Measurements from ENCODE around the gene USP12. TPM values are rescaled to one million over a fixed set of nuclear protein-coding genes. Genes with fewer than 3 reads are reported as not detected.

Gene USP12
- total RNA-seq, 1 donor from 2014 or later = 30.8 TPM

DNA sequence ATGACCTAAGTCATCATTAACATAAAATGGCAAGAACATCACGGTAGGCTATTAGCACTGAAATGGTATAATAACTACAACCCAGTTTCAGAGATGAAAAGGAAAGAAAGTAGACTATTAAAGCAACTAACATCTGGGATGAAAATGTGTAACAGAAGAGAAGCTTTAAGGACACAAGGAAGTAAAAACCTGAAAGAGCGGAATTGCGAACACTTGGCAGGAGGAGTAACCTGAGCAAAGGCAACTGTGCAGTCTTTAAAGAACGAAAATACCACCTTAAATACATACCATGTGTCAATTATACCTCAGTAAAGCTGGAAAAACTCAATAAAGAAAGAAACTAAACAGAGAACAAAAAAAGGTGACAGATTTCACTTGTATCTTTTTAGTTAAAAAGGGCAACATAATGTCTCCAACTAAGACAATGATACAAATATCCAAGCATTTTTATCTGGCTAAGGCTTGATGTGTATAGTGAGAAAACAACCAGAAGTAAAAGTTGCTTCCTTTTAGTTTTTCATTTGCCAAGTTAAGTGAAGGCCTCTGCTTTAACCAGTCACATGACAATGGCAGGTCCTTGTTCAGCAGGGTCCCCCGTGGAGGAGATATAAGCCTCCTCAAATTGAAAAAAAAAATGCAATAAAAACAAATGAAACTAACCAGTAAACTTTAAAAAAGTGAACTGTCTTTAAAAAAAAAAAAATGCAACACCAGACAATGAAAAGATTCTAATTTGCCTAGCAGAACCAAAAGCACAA, 11.6 kb downstream of the USP12 start:
- Mint-ChIP-seq H3K36me3 (ENCODE audit: insufficient read depth) (peaks cover 18% of the 10 kb centered on the region), H3K27ac (no peak overlapping the region), H3K27me3 (no peaks in the 10 kb centered on the region)

DNA sequence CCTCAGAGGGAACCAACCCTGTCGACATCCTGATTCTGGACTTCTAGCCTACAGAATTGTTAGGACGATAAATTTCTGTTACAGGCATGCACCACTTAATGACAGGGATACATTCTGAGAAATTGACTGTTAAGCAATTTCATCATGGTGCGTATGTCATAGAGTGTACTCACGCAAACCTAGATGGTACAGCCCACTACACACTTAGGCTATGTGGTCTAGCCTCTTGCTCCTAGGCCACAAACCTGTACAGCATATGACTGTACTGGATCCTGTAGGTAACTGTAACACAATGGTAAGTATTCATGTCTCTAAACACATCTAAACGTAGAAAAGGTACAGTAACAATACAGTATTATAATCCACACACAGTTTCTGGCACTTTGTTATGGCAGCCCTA, 13.3 kb downstream of the USP12 start:
- no peak for DNase-seq (ENCODE audit: low spot score, unreplicated experiment)
- H3K4me1 Mint-ChIP-seq (ENCODE audit: low read depth) = peaks cover 13% of the 10 kb centered on the region
- TF ChIP-seq, protein P1, sequence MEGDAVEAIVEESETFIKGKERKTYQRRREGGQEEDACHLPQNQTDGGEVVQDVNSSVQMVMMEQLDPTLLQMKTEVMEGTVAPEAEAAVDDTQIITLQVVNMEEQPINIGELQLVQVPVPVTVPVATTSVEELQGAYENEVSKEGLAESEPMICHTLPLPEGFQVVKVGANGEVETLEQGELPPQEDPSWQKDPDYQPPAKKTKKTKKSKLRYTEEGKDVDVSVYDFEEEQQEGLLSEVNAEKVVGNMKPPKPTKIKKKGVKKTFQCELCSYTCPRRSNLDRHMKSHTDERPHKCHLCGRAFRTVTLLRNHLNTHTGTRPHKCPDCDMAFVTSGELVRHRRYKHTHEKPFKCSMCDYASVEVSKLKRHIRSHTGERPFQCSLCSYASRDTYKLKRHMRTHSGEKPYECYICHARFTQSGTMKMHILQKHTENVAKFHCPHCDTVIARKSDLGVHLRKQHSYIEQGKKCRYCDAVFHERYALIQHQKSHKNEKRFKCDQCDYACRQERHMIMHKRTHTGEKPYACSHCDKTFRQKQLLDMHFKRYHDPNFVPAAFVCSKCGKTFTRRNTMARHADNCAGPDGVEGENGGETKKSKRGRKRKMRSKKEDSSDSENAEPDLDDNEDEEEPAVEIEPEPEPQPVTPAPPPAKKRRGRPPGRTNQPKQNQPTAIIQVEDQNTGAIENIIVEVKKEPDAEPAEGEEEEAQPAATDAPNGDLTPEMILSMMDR (IDR thresholded peaks at IDR 0.05; ENCODE audit: unreplicated experiment) = no peak
- peaks cover 18% of the 10 kb centered on the region for H3K36me3 Mint-ChIP-seq (ENCODE audit: insufficient read depth)
- H3K27me3 Mint-ChIP-seq = no peaks in the 10 kb centered on the region
- H3K9me3 Mint-ChIP-seq (ENCODE audit: low read depth) = peaks cover 27% of the 10 kb centered on the region
- H3K4me3 Mint-ChIP-seq (ENCODE audit: low read depth) = no peak overlapping the region
- H3K27ac Mint-ChIP-seq = no peak overlapping the region

More for the DNA sequence above, 11.6 kb downstream of the USP12 start:
- TF ChIP-seq, protein P1 (IDR thresholded peaks at IDR 0.05; ENCODE audit: unreplicated experiment) = no peak
- H3K4me3 Mint-ChIP-seq (ENCODE audit: low read depth) = no peak overlapping the region
- peaks cover 9% of the 10 kb centered on the region for H3K4me1 Mint-ChIP-seq (ENCODE audit: low read depth)
- no peak for DNase-seq (ENCODE audit: low spot score, unreplicated experiment)
- H3K9me3 Mint-ChIP-seq (ENCODE audit: low read depth) = peaks cover 27% of the 10 kb centered on the region

DNA sequence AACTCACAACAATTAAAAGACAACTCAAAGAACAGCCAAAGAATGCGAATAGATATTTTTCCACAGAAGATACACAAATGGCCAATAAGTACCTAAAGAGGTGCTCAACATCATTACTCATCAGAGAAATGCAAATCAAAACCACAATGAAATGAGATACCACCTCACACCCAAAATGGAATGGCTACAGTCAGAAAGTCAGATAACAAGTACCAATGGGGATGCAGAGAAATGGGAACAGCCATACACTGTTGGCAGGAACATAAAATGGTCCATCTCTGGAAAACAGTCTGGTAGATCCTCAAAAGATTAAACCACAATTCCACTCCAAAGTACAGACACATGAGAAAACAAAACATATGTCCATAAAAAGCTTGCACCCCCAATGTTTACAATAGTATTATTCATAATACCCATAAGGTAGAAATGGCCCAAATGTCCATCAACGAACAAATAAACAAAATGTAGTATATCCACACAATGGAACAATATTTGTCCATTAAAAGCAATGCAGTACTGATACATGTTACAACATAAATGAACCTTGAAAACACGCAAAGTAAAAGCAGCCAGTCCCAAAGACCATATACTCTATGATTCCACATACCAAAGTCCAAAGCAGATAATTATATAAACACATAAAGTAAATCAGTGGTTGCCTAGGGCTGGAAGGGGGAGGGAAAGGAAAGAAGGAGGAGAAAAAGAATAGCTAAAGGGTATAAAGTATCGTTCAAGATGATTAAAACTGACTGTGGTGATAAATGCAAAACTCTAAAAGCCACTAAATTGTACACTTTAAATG, 19.6 kb downstream of the USP12 start:
- H3K4me1 Mint-ChIP-seq (ENCODE audit: low read depth) = peaks cover 8% of the 10 kb centered on the region
- H3K27ac Mint-ChIP-seq = no peak overlapping the region
- peaks cover 8% of the 10 kb centered on the region for H3K36me3 Mint-ChIP-seq (ENCODE audit: insufficient read depth)
- no peak overlapping the region for H3K4me3 Mint-ChIP-seq (ENCODE audit: low read depth)
- H3K27me3 Mint-ChIP-seq = no peaks in the 10 kb centered on the region
- DNase-seq (ENCODE audit: low spot score, unreplicated experiment) = no peak
- H3K9me3 Mint-ChIP-seq (ENCODE audit: low read depth) = peaks cover 9% of the 10 kb centered on the region
- TF ChIP-seq, protein P1 (IDR thresholded peaks at IDR 0.05; ENCODE audit: unreplicated experiment) = no peak

DNA sequence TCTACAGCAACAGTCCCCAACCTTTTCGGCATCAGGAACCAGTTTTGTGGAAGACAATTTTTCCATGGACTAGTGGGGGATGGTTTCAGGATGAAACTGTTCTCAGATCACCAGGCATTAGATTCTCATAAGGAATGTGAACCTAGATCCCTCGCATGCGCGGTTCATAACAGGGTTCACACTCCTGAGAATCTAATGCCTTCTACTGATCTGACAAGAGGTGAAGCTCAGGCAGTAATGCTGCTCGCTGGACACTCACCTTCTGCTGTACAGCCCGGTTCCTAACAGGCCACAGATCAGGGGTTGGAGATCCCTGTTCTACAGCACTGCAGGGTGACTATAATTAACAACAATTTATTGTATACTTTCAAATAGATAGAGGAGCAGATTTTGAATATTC, 21.9 kb downstream of the USP12 start:
- Mint-ChIP-seq H3K4me3 (ENCODE audit: low read depth) (no peak overlapping the region), H3K27me3 (no peaks in the 10 kb centered on the region), H3K27ac (no peak overlapping the region), H3K4me1 (ENCODE audit: low read depth) (peaks cover 15% of the 10 kb centered on the region), H3K9me3 (ENCODE audit: low read depth) (no peaks in the 10 kb centered on the region), H3K36me3 (ENCODE audit: insufficient read depth) (peaks cover 2% of the 10 kb centered on the region)
- TF ChIP-seq, protein P1 (IDR thresholded peaks at IDR 0.05; ENCODE audit: unreplicated experiment) = no peak
- DNase-seq (ENCODE audit: low spot score, unreplicated experiment) = no peak

DNA sequence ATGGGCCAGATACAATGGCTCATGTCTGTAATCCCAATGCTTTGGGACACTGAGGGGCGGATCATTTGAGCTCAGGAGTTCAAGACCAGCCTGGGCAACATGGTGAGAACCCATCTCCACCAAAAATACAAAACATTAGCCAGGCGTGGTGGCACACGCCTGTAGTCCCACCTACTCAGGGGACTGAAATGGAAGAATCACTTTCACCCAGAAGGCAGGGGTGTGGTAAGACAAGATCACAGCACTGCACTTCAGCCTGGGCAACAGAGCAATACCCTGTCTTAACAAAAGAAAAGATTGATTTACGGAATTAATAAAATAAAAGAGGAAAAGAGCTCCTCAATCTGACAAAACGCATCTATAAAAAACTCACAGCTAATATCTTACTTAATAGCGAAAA, 22.7 kb downstream of the USP12 start:
- Mint-ChIP-seq H3K4me1 (ENCODE audit: low read depth) (peaks cover 10% of the 10 kb centered on the region), H3K36me3 (ENCODE audit: insufficient read depth) (peaks cover 2% of the 10 kb centered on the region), H3K27me3 (no peaks in the 10 kb centered on the region), H3K27ac (no peak overlapping the region), H3K4me3 (ENCODE audit: low read depth) (no peak overlapping the region), H3K9me3 (ENCODE audit: low read depth) (no peaks in the 10 kb centered on the region)
- DNase-seq (ENCODE audit: low spot score, unreplicated experiment) = no peak
- TF ChIP-seq, protein P1 (IDR thresholded peaks at IDR 0.05; ENCODE audit: unreplicated experiment) = no peak

Measured in progenitor cell of endocrine pancreas (in vitro differentiated cells).